AG04450 (cell line): ENCODE measurements around the gene NT5DC3. TPM values are rescaled to one million over a fixed set of nuclear protein-coding genes. Genes with fewer than 3 reads are reported as not detected.
"Not testable (repeated sequence)": the region's sequence is repeated elsewhere in the genome, so short reads cannot be mapped to it uniquely, and the experiment has no call there.

Experiments
- CTCF ChIA-PET: fragments of 300-600, 350-600 bp; formaldehyde crosslinking; extraction: SDS; loops from one replicate; lab custom pipeline; 2022; ENCODE audit warnings: antibody characterized with exemption, inconsistent platforms; lab: Charles Lee
- POLR2A ChIA-PET: fragments of 350-600 bp; formaldehyde crosslinking; extraction: SDS; loops from one replicate; lab custom pipeline; 2021; ENCODE audit warnings: antibody characterized with exemption, inconsistent platforms; lab: Yijun Ruan, JAX
- DNase-seq: peaks from one replicate; pipeline ENCODE4 v3.0.0-alpha.2; 2011; ENCODE audit warnings: low read depth, low spot score
- H3K27ac ChIP-seq: one replicate; pipeline ENCODE4 v1.5.1; 2012; ENCODE audit warnings: low read depth, low read length, control low read depth
- H3K27me3 ChIP-seq: one replicate; pipeline ENCODE4 v1.6.0; 2012; ENCODE audit warnings: low read length; ENCODE audit not compliant: control insufficient read depth, insufficient read depth
- H3K4me3 ChIP-seq: 2 replicates; pipeline ENCODE4 v1.5.1; 2011; ENCODE audit warnings: mild to moderate bottlenecking, low read depth, low read length, control low read depth
- H3K9me3 ChIP-seq: 2 replicates; pipeline ENCODE4 v1.5.1; 2012; ENCODE audit warnings: low read length; ENCODE audit not compliant: control insufficient read depth, insufficient read depth
- polyA plus RNA-seq: library from polyadenylated mRNA; depleted of rRNA; stranded (reverse); fragments of >200 nt; gene quantifications from 2 replicates; pipeline ENCODE4 v1.2.3, GENCODE V29; 2011
- TF ChIP-seq, protein P1 (sequence below): IDR thresholded peaks from 2 replicates; pipeline ENCODE4 v1.5.1; 2011; ENCODE audit warnings: low read depth, low read length, control low read depth, inconsistent platforms

Gene NT5DC3
- polyA plus RNA-seq, 1 experiment: 2.8 TPM

GRCh38 chr12:103813949-103814348 lies 27.1 kb downstream of the NT5DC3 start:
- no peak for DNase-seq
- H3K27ac ChIP-seq: no peak overlapping the region
- H3K27me3 ChIP-seq: no peaks in the 10 kb centered on the region
- H3K4me3 ChIP-seq: no peak overlapping the region
- CTCF ChIA-PET: interaction anchor here (0.9 to 1.0 kb wide), 2 partner anchors 27 to 42 kb away, joined by 3 to 4 read pairs; partner anchors contain the start of gene NT5DC3
- POLR2A ChIA-PET: no interaction called here
- TF ChIP-seq, protein P1, sequence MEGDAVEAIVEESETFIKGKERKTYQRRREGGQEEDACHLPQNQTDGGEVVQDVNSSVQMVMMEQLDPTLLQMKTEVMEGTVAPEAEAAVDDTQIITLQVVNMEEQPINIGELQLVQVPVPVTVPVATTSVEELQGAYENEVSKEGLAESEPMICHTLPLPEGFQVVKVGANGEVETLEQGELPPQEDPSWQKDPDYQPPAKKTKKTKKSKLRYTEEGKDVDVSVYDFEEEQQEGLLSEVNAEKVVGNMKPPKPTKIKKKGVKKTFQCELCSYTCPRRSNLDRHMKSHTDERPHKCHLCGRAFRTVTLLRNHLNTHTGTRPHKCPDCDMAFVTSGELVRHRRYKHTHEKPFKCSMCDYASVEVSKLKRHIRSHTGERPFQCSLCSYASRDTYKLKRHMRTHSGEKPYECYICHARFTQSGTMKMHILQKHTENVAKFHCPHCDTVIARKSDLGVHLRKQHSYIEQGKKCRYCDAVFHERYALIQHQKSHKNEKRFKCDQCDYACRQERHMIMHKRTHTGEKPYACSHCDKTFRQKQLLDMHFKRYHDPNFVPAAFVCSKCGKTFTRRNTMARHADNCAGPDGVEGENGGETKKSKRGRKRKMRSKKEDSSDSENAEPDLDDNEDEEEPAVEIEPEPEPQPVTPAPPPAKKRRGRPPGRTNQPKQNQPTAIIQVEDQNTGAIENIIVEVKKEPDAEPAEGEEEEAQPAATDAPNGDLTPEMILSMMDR: no peak
- no peaks in the 10 kb centered on the region for H3K9me3 ChIP-seq

DNA sequence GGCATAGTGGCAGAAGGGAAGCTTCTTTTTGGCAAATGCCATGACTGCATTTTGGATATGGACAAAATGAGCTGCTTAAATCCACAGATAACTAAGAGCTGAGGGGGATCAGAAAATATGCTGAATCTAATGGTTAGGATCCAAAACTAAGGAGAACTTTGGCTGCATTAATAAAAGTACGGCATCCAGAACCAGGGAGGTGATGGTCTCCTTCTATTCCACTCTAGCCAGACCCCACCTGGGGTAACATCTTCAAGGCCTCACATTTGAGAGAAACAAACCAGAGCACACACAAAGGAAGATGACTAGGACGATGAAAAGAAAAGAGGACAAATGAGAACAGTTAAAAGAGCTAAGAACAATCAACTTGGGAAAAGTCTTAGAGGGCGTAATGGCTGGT lies 27.6 kb downstream of the NT5DC3 start:
- ChIA-PET POLR2A (no interaction called here), CTCF (interaction anchor here (0.9 to 1.0 kb wide), 2 partner anchors 28 to 42 kb away, joined by 3 to 4 read pairs; partner anchors contain the start of gene NT5DC3)
- H3K9me3 ChIP-seq: no peaks in the 10 kb centered on the region
- no peaks in the 10 kb centered on the region for H3K27me3 ChIP-seq
- no peak overlapping the region for H3K4me3 ChIP-seq
- DNase-seq: no peak
- TF ChIP-seq, protein P1: no peak
- H3K27ac ChIP-seq: no peak overlapping the region

- H3K9me3 ChIP-seq: no peaks in the 10 kb centered on the region
- no peak for DNase-seq
- H3K4me3 ChIP-seq: no peak overlapping the region
- TF ChIP-seq, protein P1: no peak
- no peak overlapping the region for H3K27ac ChIP-seq
- ChIA-PET POLR2A (no interaction called here), CTCF (no interaction called here)
- H3K27me3 ChIP-seq: no peaks in the 10 kb centered on the region
Observed at GRCh38 chr12:103812789-103813188, 28.2 kb downstream of the NT5DC3 start.

GRCh38 chr12:103811791-103812190 lies 29.2 kb downstream of the NT5DC3 start:
- no peaks in the 10 kb centered on the region for H3K27me3 ChIP-seq
- no peak overlapping the region for H3K4me3 ChIP-seq
- no peak for DNase-seq
- no peak overlapping the region for H3K27ac ChIP-seq
- ChIA-PET POLR2A (no interaction called here), CTCF (no interaction called here)
- H3K9me3 ChIP-seq: no peaks in the 10 kb centered on the region
- TF ChIP-seq, protein P1: no peak

DNA sequence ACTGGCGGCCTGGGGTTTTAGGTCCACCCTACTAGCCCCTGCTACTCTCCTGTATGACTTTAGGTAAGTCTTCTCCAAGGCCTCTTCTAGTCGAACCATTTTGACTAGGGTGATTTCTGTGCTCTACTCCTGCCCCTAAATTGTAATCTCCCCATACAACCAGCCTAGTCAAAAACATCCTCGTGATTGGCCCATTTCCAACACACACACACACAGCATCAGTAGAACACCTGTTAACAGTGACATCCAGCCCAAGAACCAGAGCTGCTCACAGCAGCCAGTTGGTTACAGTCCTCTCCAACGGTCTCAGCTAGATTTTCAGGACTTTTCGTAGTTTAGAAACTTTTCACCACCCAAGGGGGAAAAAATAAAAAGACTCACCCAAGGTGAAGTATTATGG lies 30.9 kb downstream of the NT5DC3 start:
- ChIA-PET CTCF (interaction anchor here (0.5 kb wide), 1 partner anchor 60 kb away, joined by 4 read pairs; no protein-coding TSS in a partner anchor), POLR2A (no interaction called here)
- H3K27me3 ChIP-seq: no peaks in the 10 kb centered on the region
- TF ChIP-seq, protein P1: no peak
- no peak overlapping the region for H3K4me3 ChIP-seq
- H3K9me3 ChIP-seq: no peaks in the 10 kb centered on the region
- H3K27ac ChIP-seq: no peak overlapping the region
- DNase-seq: no peak

DNA sequence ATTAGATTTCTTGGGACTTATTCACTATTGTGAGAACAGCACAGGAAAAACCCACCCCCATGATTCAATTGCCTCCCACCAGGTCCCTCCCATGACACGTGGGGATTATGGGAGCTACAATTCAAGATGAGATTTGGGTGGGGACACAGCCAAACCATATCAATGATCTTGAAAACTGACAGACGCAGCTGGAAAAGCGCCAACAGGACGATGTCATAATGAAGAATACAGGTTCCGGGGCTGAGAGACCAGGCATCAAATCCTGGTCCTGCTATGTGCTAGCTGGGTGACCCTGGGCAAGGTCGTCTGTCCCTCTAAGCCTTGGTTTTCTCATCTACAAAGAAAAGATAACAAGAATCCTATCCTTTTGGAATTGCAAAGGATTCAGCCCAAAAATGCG lies 31.4 kb downstream of the NT5DC3 start:
- POLR2A ChIA-PET, CTCF ChIA-PET, H3K27ac ChIP-seq: not testable (repeated sequence)

More for the DNA sequence above, 31.4 kb downstream of the NT5DC3 start:
- H3K27me3 ChIP-seq, H3K9me3 ChIP-seq, DNase-seq, H3K4me3 ChIP-seq: not testable (repeated sequence)
